ENCODE results near the gene F11R. TPM values are rescaled to one million over a fixed set of nuclear protein-coding genes. Genes with fewer than 3 reads are reported as not detected.
"Not testable (repeated sequence)": the region's sequence is repeated elsewhere in the genome, so short reads cannot be mapped to it uniquely, and the experiment has no call there.

The F11R gene
- total and polyA plus RNA-seq, 2 experiments from 2014 or later, result 0.53 to 0.76 TPM

GRCh38 chr1:160951443-160952128 lies 69.4 kb downstream of the F11R start:
- Histone ChIP-seq H3K9ac (no peak overlapping the region), H3K27me3 (replicated peaks; ENCODE audit: insufficient read depth) (peaks cover 6% of the 10 kb centered on the region), H4K20me1 (ENCODE audit: insufficient read depth) (no peaks in the 10 kb centered on the region), H3F3A (ENCODE audit: insufficient read depth) (no peaks in the 10 kb centered on the region), H3K4me2 (ENCODE audit: unreplicated experiment) (no peak overlapping the region), H3K4me1 (ENCODE audit: insufficient read depth) (no peaks in the 10 kb centered on the region), H3K79me2 (ENCODE audit: insufficient read depth) (no peaks in the 10 kb centered on the region), H2AFZ (no peak overlapping the region), H3K9me2 (ENCODE audit: insufficient read depth) (no peaks in the 10 kb centered on the region), H3K36me3 (ENCODE audit: low read depth) (no peaks in the 10 kb centered on the region), H3K4me3 (no peak overlapping the region), H3K27ac (no peak overlapping the region), H3K9me3 (ENCODE audit: low read depth) (no peaks in the 10 kb centered on the region)
- TF ChIP-seq EZH2phosphoT487 (IDR thresholded peaks at IDR 0.05; ENCODE audit: insufficient read depth, low read depth), result no peak
- TF ChIP-seq EZH2 (IDR thresholded peaks at IDR 0.05; ENCODE audit: insufficient read depth, poor library complexity, severe bottlenecking), result no peak
- in situ Hi-C loops (cut with MboI), result no loop called here
- 19% methylated on average over 8 of the region's 8 CpGs for WGBS, 2 experiments (ENCODE audit: low coverage in 1 of 2, low lambda C conversion rate in 2 of 2, missing lambda C conversion rate in 2 of 2)
- peak; percentile 67 for DNase-seq

GRCh38 chr1:160950657-160951056 lies 70.3 kb downstream of the F11R start:
- H3K36me3 ChIP-seq (ENCODE audit: low read depth), result no peaks in the 10 kb centered on the region
- no peaks in the 10 kb centered on the region for H3K4me1 ChIP-seq (ENCODE audit: insufficient read depth)
- H2AFZ ChIP-seq, result no peak overlapping the region
- no peak overlapping the region for H3K4me3 ChIP-seq
- H3K9me3 ChIP-seq (ENCODE audit: low read depth), result no peaks in the 10 kb centered on the region
- no peak for DNase-seq
- TF ChIP-seq EZH2 (IDR thresholded peaks at IDR 0.05; ENCODE audit: insufficient read depth, poor library complexity, severe bottlenecking) (no peak), EZH2phosphoT487 (IDR thresholded peaks at IDR 0.05; ENCODE audit: insufficient read depth, low read depth) (no peak)
- H3K27me3 ChIP-seq (replicated peaks; ENCODE audit: insufficient read depth), result peaks cover 13% of the 10 kb centered on the region
- H3F3A ChIP-seq (ENCODE audit: insufficient read depth), result no peaks in the 10 kb centered on the region
- H3K79me2 ChIP-seq (ENCODE audit: insufficient read depth), result no peaks in the 10 kb centered on the region
- no peaks in the 10 kb centered on the region for H4K20me1 ChIP-seq (ENCODE audit: insufficient read depth)
- H3K9ac ChIP-seq, result no peak overlapping the region
- 42 to 45% methylated on average over 3 of the region's 3 CpGs for WGBS, 2 experiments (ENCODE audit: low coverage in 1 of 2, low lambda C conversion rate in 2 of 2, missing lambda C conversion rate in 2 of 2)
- H3K4me2 ChIP-seq (ENCODE audit: unreplicated experiment), result no peak overlapping the region
- H3K27ac ChIP-seq, result no peak overlapping the region
- in situ Hi-C loops (cut with MboI), result no loop called here
- no peaks in the 10 kb centered on the region for H3K9me2 ChIP-seq (ENCODE audit: insufficient read depth)

- DNase-seq, result no peak
- no peak overlapping the region for H3K27ac ChIP-seq
- no peak overlapping the region for H3K4me3 ChIP-seq
- 54% methylated on average over 2 of the region's 2 CpGs for WGBS, 2 experiments (ENCODE audit: low coverage in 1 of 2, low lambda C conversion rate in 2 of 2, missing lambda C conversion rate in 2 of 2)
- in situ Hi-C loops (cut with MboI), result no loop called here
- no peaks in the 10 kb centered on the region for H3K9me2 ChIP-seq (ENCODE audit: insufficient read depth)
- H3K4me2 ChIP-seq (ENCODE audit: unreplicated experiment), result no peak overlapping the region
- H3K36me3 ChIP-seq (ENCODE audit: low read depth), result no peaks in the 10 kb centered on the region
- H3K79me2 ChIP-seq (ENCODE audit: insufficient read depth), result no peaks in the 10 kb centered on the region
- no peak for TF ChIP-seq EZH2phosphoT487 (IDR thresholded peaks at IDR 0.05; ENCODE audit: insufficient read depth, low read depth)
- H2AFZ ChIP-seq, result no peak overlapping the region
- H3F3A ChIP-seq (ENCODE audit: insufficient read depth), result no peaks in the 10 kb centered on the region
- H3K27me3 ChIP-seq (replicated peaks; ENCODE audit: insufficient read depth), result peaks cover 17% of the 10 kb centered on the region
- H3K4me1 ChIP-seq (ENCODE audit: insufficient read depth), result no peaks in the 10 kb centered on the region
- H3K9ac ChIP-seq, result no peak overlapping the region
- H4K20me1 ChIP-seq (ENCODE audit: insufficient read depth), result no peaks in the 10 kb centered on the region
- no peaks in the 10 kb centered on the region for H3K9me3 ChIP-seq (ENCODE audit: low read depth)
Observed at GRCh38 chr1:160949881-160950280, 71.1 kb downstream of the F11R start.

- H3F3A ChIP-seq (ENCODE audit: insufficient read depth); H3K4me1 ChIP-seq (ENCODE audit: insufficient read depth); H3K79me2 ChIP-seq (ENCODE audit: insufficient read depth); H3K9ac ChIP-seq; H4K20me1 ChIP-seq (ENCODE audit: insufficient read depth); H3K36me3 ChIP-seq (ENCODE audit: low read depth); H3K27ac ChIP-seq; H3K9me2 ChIP-seq (ENCODE audit: insufficient read depth); H3K9me3 ChIP-seq (ENCODE audit: low read depth); H3K4me2 ChIP-seq (ENCODE audit: unreplicated experiment); H3K4me3 ChIP-seq; H2AFZ ChIP-seq; DNase-seq; in situ Hi-C loops (cut with MboI): not testable (repeated sequence)
- H3K27me3 ChIP-seq (replicated peaks; ENCODE audit: insufficient read depth), result peaks cover 17% of the 10 kb centered on the region
- 42 to 43% methylated on average over 7 of the region's 7 CpGs for WGBS, 2 experiments (ENCODE audit: low coverage in 1 of 2, low lambda C conversion rate in 2 of 2, missing lambda C conversion rate in 2 of 2)
Observed at GRCh38 chr1:160949216-160949880, 71.6 kb downstream of the F11R start.

- H3K27me3 ChIP-seq (replicated peaks; ENCODE audit: insufficient read depth), result peaks cover 10% of the 10 kb centered on the region
- in situ Hi-C loops (cut with MboI); H3K79me2 ChIP-seq (ENCODE audit: insufficient read depth); H3K4me2 ChIP-seq (ENCODE audit: unreplicated experiment); H3K9me2 ChIP-seq (ENCODE audit: insufficient read depth); H3K9me3 ChIP-seq (ENCODE audit: low read depth); H3K36me3 ChIP-seq (ENCODE audit: low read depth); H3K9ac ChIP-seq; H3K4me1 ChIP-seq (ENCODE audit: insufficient read depth); H3K27ac ChIP-seq; H2AFZ ChIP-seq; DNase-seq; H4K20me1 ChIP-seq (ENCODE audit: insufficient read depth); H3F3A ChIP-seq (ENCODE audit: insufficient read depth); H3K4me3 ChIP-seq: not testable (repeated sequence)
- WGBS, 2 experiments (ENCODE audit: low coverage in 1 of 2, low lambda C conversion rate in 2 of 2, missing lambda C conversion rate in 2 of 2), result 29 to 39% methylated on average over 7 of the region's 7 CpGs
Observed at GRCh38 chr1:160947174-160947759, 73.7 kb downstream of the F11R start.

- H3K9ac ChIP-seq; H3K9me3 ChIP-seq (ENCODE audit: low read depth); H3K4me3 ChIP-seq; H4K20me1 ChIP-seq (ENCODE audit: insufficient read depth); H3F3A ChIP-seq (ENCODE audit: insufficient read depth); H3K27ac ChIP-seq; in situ Hi-C loops (cut with MboI); H3K36me3 ChIP-seq (ENCODE audit: low read depth); H3K4me1 ChIP-seq (ENCODE audit: insufficient read depth); DNase-seq; H3K4me2 ChIP-seq (ENCODE audit: unreplicated experiment); H2AFZ ChIP-seq; H3K9me2 ChIP-seq (ENCODE audit: insufficient read depth); H3K79me2 ChIP-seq (ENCODE audit: insufficient read depth): not testable (repeated sequence)
- 48 to 52% methylated on average over 6 of the region's 6 CpGs for WGBS, 2 experiments (ENCODE audit: low coverage in 1 of 2, low lambda C conversion rate in 2 of 2, missing lambda C conversion rate in 2 of 2)
- H3K27me3 ChIP-seq (replicated peaks; ENCODE audit: insufficient read depth), result peaks cover 10% of the 10 kb centered on the region; the same call in 1 of the 2 replicates
Observed at GRCh38 chr1:160945881-160946280, 75.1 kb downstream of the F11R start.
